Liver (tissue), 9 donors: ENCODE measurements around the gene EML6. TPM values are rescaled to one million over a fixed set of nuclear protein-coding genes. Genes with fewer than 3 reads are reported as not detected.

Source experiments
- DNase-seq: peaks from one replicate; pipeline ENCODE4 v3.0.0-alpha.2; 2017; ENCODE audit warnings: low spot score
- H3K27ac ChIP-seq, 2 donors: one replicate each; pipeline ENCODE4 v1.7.0; 2013; ENCODE audit warnings: inconsistent platforms in 2 of 2, low read length in 2 of 2, control low read depth in 1 of 2, low read depth in 1 of 2, mild to moderate bottlenecking in 1 of 2
- H3K27me3 ChIP-seq, 4 donors: one replicate each; pipeline versions ENCODE4 v1.6.1 to v1.7.0; 2013; ENCODE audit warnings: low read length in 3 of 4, inconsistent platforms in 1 of 4, mild to moderate bottlenecking in 1 of 4, moderate library complexity in 1 of 4; ENCODE audit not compliant: control insufficient read depth in 4 of 4, insufficient read depth in 4 of 4
- H3K36me3 ChIP-seq, 4 donors: one replicate each; pipeline versions ENCODE4 v1.6.1 to v1.7.0; 2013; ENCODE audit warnings: low read length in 3 of 4, mild to moderate bottlenecking in 3 of 4, low read depth in 1 of 4, moderate library complexity in 1 of 4; ENCODE audit not compliant: control insufficient read depth in 4 of 4, insufficient read depth in 3 of 4
- H3K4me1 ChIP-seq, 4 donors: one replicate each; pipeline versions ENCODE4 v1.6.1 to v1.7.0; 2013; ENCODE audit warnings: low read length in 3 of 4, mild to moderate bottlenecking in 3 of 4, moderate library complexity in 1 of 4; ENCODE audit not compliant: control insufficient read depth in 4 of 4, insufficient read depth in 4 of 4
- H3K4me3 ChIP-seq, 3 donors: one replicate each; pipeline versions ENCODE4 v1.6.1 to v1.7.0; 2013; ENCODE audit warnings: low read length in 3 of 3, control low read depth in 1 of 3, low read depth in 1 of 3, mild to moderate bottlenecking in 1 of 3
- H3K9ac ChIP-seq, 2 donors: one replicate each; pipeline ENCODE4 v1.7.0; 2013; ENCODE audit warnings: low read length in 2 of 2, mild to moderate bottlenecking in 2 of 2, moderate library complexity in 2 of 2, control low read depth in 1 of 2, low read depth in 1 of 2
- H3K9me3 ChIP-seq, 4 donors: one replicate each; pipeline versions ENCODE4 v1.6.1 to v1.7.0; 2013; ENCODE audit warnings: low read length in 3 of 4; ENCODE audit not compliant: control insufficient read depth in 4 of 4
- EGR1 ChIP-seq, 2 donors: IDR thresholded peaks; 2 replicates each; pipeline ENCODE4 v1.6.1; 2016 to 2018; ENCODE audit warnings: antibody characterized with exemption in 2 of 2, low read depth in 2 of 2
- FOXA1 ChIP-seq: IDR thresholded peaks from 2 replicates; pipeline ENCODE4 v1.6.1; 2016; ENCODE audit warnings: antibody characterized with exemption
- GABPA ChIP-seq, 2 donors: IDR thresholded peaks in 1 of 2; conservative IDR thresholded peaks in 1 of 2; 2 replicates each; pipeline ENCODE4 v1.6.1; 2016; ENCODE audit warnings: antibody characterized with exemption in 2 of 2, mild to moderate bottlenecking in 1 of 2, moderate library complexity in 1 of 2
- HNF4A ChIP-seq, 2 donors: conservative IDR thresholded peaks; 2 replicates each; pipeline ENCODE4 v1.6.1; 2016; ENCODE audit warnings: antibody characterized with exemption in 2 of 2, mild to moderate bottlenecking in 2 of 2
- HNF4G ChIP-seq: IDR thresholded peaks from 2 replicates; pipeline ENCODE4 v1.6.1; 2016; ENCODE audit warnings: antibody characterized with exemption
- JUND ChIP-seq, 2 donors: IDR thresholded peaks; 2 replicates each; pipeline ENCODE4 v1.6.1; 2016; ENCODE audit warnings: antibody characterized with exemption in 2 of 2
- NR2F2 ChIP-seq: IDR thresholded peaks from 2 replicates; pipeline ENCODE4 v1.6.1; 2016; ENCODE audit warnings: antibody characterized with exemption
- RAD21 ChIP-seq, 2 donors: IDR thresholded peaks; 2 replicates each; pipeline ENCODE4 v1.6.1; 2016; ENCODE audit warnings: antibody characterized with exemption in 2 of 2, mild to moderate bottlenecking in 2 of 2
- YY1 ChIP-seq: IDR thresholded peaks from 2 replicates; pipeline ENCODE4 v1.6.1; 2016; ENCODE audit warnings: antibody characterized with exemption, mild to moderate bottlenecking
- WGBS: extraction: QIAGEN DNeasy Blood & Tissue Kit; methylation state at CpG from one replicate; pipeline ENCODE4 v1.1.7; 2013; 5-methylcytosine and 5-hydroxymethylcytosine counted together
- polyA plus RNA-seq, 2 donors: library from polyadenylated mRNA; stranded (reverse) in 1 of 2; unstranded in 1 of 2; fragments of 200-250 nt in 1 of 2; fragments of >200 nt in 1 of 2; fragmentation: Nextera tagmentation in 1 of 2; extraction: Ambion mirVana in 1 of 2; gene quantifications; one replicate each; pipeline versions ENCODE4 v1.2.1 to v1.2.3, GENCODE V29; 2013 to 2015
- total RNA-seq, 2 donors: library from RNA; depleted of rRNA; stranded (reverse); fragments of >200 nt; gene quantifications; one replicate each; pipeline ENCODE4 v1.2.3, GENCODE V29; 2014
- TF ChIP-seq, protein P1 (sequence below): fragments of 150-350 bp; IDR thresholded peaks from 2 replicates; pipeline ENCODE4 v1.5.1; 2017; ENCODE audit warnings: improper control_type of control experiment, low read depth, low read length; ENCODE audit not compliant: missing input control
- TF ChIP-seq, protein P2 (sequence below): IDR thresholded peaks from 2 replicates; pipeline ENCODE4 v1.6.1; 2016; ENCODE audit warnings: antibody characterized with exemption
- TF ChIP-seq, protein P3 (sequence below): IDR thresholded peaks from 2 replicates; pipeline ENCODE4 v1.6.1; 2016; ENCODE audit warnings: antibody characterized with exemption
- donor health status: healthy.
- donor health status: healthy.
- donor health status: healthy.
- donor health status: healthy.
- donor health status: healthy.

EML6 gene
- total and polyA plus RNA-seq, 4 donors, result 0.33 to 3.0 (median 1.4) TPM

DNA sequence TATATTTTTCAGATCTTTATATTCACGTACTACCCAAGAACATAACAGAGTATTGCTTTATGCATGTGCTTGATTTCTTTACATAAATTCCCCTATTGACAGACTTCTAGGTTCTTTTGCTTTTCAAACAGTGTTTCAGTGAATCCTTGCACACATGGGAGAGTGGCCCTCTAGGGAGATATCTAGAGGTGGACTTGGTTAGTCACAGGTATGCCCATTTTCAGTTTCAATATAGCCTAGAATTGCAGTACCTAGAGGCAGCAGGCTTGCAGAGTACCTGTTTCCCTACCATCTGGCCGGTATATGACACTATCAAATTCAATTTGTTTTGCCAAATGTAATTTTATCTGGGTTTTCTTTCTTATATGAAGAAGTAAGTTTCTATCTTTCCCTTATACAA is 36.8 kb downstream of the EML6 start:
- Histone ChIP-seq H3K9ac (no peak overlapping the region), H3K27me3 (no peaks in the 10 kb centered on the region), H3K9me3 (no peaks in the 10 kb centered on the region), H3K4me3 (no peak overlapping the region), H3K36me3 (no peaks in the 10 kb centered on the region), H3K27ac (no peak overlapping the region), H3K4me1 (no peaks in the 10 kb centered on the region)
- TF ChIP-seq EGR1 (IDR thresholded peaks at IDR 0.05; ENCODE audit: low read depth in 2 of 2) (no peak), HNF4G (no peak), YY1 (no peak), FOXA1 (no peak)
- TF ChIP-seq, protein P1, sequence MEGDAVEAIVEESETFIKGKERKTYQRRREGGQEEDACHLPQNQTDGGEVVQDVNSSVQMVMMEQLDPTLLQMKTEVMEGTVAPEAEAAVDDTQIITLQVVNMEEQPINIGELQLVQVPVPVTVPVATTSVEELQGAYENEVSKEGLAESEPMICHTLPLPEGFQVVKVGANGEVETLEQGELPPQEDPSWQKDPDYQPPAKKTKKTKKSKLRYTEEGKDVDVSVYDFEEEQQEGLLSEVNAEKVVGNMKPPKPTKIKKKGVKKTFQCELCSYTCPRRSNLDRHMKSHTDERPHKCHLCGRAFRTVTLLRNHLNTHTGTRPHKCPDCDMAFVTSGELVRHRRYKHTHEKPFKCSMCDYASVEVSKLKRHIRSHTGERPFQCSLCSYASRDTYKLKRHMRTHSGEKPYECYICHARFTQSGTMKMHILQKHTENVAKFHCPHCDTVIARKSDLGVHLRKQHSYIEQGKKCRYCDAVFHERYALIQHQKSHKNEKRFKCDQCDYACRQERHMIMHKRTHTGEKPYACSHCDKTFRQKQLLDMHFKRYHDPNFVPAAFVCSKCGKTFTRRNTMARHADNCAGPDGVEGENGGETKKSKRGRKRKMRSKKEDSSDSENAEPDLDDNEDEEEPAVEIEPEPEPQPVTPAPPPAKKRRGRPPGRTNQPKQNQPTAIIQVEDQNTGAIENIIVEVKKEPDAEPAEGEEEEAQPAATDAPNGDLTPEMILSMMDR, result no peak
- no peak for DNase-seq
- 96% methylated on average over 2 of the region's 2 CpGs for WGBS

DNA sequence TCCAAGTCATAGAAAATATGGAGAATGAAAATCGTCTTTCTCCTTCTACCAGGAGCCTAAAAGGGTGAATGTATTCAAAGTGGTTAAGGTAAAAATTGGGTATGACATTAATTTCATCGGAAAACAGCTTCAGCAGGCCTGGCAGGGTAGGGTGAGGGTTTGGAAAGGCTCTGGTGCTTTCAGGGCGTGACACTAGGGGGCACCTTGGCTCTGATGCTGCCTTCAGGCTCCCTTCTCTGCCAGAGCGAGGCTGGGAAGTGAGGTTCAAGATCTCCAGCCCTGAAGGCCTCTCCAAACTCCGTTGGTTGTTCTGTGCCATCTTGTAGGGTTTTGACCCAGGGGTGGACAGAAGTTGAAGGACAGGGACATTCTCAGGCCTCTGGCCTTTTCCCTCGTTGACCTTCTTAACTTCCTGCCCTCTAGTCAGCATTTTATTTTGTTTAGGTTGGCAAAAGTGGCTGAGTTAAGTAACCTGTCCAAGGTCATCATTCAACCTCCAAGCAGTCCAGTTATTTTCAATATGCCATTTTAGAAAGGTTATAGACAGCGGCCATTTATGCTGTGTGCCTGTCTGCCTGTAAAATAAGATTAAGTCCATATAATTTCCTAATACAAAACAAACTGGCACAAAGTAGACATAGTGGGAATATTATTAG is 40.3 kb downstream of the EML6 start:
- TF ChIP-seq, protein P2, sequence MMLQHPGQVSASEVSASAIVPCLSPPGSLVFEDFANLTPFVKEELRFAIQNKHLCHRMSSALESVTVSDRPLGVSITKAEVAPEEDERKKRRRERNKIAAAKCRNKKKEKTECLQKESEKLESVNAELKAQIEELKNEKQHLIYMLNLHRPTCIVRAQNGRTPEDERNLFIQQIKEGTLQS, result no peak
- no peak for TF ChIP-seq EGR1 (IDR thresholded peaks at IDR 0.05; ENCODE audit: low read depth in 2 of 2)
- TF ChIP-seq RAD21 (IDR thresholded peaks at IDR 0.05), result peak in 1 of 2 donors; percentile 39
- no peak for TF ChIP-seq GABPA (IDR thresholded peaks at IDR 0.05 in 1 of 2, conservative IDR thresholded peaks at IDR 0.05 in 1 of 2)
- Histone ChIP-seq H3K27me3 (no peaks in the 10 kb centered on the region), H3K36me3 (no peaks in the 10 kb centered on the region), H3K4me3 (no peak overlapping the region), H3K4me1 (no peaks in the 10 kb centered on the region), H3K9me3 (no peaks in the 10 kb centered on the region), H3K9ac (no peak overlapping the region), H3K27ac (no peak overlapping the region)
- WGBS, result 67% methylated on average over 7 of the region's 7 CpGs
- no peak for DNase-seq

DNA sequence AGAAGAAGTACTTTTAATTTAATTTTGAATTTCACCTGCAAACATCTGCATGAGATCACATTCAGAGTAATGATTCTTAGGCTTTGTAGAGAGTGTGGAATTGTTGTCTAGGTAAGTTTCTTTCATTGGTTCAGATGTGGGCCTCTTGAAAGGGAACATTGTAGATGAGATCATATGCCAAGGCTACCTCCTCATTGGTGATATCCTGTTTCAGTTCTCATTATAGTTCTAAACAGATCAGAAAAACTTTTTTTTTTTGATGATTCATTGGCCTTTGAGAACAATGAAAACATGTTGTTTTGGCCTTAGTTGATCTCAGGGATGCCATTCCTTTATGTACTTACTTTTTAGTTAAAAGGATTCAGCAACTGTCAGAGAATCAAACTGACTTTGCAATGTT is 44.5 kb downstream of the EML6 start:
- no peaks in the 10 kb centered on the region for H3K36me3 ChIP-seq
- TF ChIP-seq HNF4A (conservative IDR thresholded peaks at IDR 0.05) (no peak), YY1 (no peak), FOXA1 (no peak), NR2F2 (no peak)
- H3K9ac ChIP-seq, result no peak overlapping the region
- H3K9me3 ChIP-seq, result no peaks in the 10 kb centered on the region
- no peak for DNase-seq
- H3K4me1 ChIP-seq, result no peaks in the 10 kb centered on the region
- H3K27me3 ChIP-seq, result no peaks in the 10 kb centered on the region
- no peak overlapping the region for H3K27ac ChIP-seq
- H3K4me3 ChIP-seq, result no peak overlapping the region

DNA sequence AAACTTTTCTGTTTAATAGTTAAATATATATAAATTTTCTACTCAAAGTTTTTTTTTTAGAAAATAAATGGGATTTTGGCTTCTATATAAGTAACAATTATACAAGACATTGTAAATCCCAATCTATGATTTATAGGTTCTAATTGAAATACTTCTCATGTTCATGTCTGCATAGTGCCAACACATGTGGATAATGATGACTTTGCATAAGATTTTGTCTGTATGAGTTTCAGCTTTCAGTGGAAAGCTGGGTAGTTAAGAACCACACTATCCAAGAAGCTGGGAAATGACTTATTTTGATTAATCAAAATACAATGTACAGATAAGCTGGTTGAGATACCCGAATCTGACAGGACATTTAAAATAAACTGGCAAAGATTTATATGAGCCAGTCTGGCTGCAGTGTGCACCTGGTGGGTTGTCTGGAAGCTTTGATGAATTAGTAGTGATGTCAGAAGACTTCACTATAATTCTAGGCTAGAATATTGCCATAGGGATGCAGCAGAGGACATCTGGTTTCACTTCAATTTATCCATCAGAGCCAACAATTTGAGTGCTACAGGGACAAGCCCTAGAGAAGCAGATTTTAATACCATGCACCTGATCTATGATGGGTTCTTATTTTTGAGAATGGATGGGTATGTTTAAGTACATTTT is 45.4 kb downstream of the EML6 start:
- no peak for DNase-seq
- H3K9ac ChIP-seq, result no peak overlapping the region
- no peaks in the 10 kb centered on the region for H3K4me1 ChIP-seq
- H3K4me3 ChIP-seq, result no peak overlapping the region
- H3K27ac ChIP-seq, result no peak overlapping the region
- TF ChIP-seq YY1, result no peak
- TF ChIP-seq FOXA1, result no peak
- TF ChIP-seq EGR1 (IDR thresholded peaks at IDR 0.05; ENCODE audit: low read depth in 2 of 2), result no peak
- TF ChIP-seq, protein P3, sequence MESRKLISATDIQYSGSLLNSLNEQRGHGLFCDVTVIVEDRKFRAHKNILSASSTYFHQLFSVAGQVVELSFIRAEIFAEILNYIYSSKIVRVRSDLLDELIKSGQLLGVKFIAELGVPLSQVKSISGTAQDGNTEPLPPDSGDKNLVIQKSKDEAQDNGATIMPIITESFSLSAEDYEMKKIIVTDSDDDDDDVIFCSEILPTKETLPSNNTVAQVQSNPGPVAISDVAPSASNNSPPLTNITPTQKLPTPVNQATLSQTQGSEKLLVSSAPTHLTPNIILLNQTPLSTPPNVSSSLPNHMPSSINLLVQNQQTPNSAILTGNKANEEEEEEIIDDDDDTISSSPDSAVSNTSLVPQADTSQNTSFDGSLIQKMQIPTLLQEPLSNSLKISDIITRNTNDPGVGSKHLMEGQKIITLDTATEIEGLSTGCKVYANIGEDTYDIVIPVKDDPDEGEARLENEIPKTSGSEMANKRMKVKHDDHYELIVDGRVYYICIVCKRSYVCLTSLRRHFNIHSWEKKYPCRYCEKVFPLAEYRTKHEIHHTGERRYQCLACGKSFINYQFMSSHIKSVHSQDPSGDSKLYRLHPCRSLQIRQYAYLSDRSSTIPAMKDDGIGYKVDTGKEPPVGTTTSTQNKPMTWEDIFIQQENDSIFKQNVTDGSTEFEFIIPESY, result no peak
- TF ChIP-seq GABPA (IDR thresholded peaks at IDR 0.05 in 1 of 2, conservative IDR thresholded peaks at IDR 0.05 in 1 of 2), result no peak
- no peak for TF ChIP-seq JUND (IDR thresholded peaks at IDR 0.05)
- TF ChIP-seq NR2F2, result no peak
- 85% methylated on average over 1 of the region's 1 CpG for WGBS
- H3K36me3 ChIP-seq, result no peaks in the 10 kb centered on the region
- no peaks in the 10 kb centered on the region for H3K27me3 ChIP-seq
- H3K9me3 ChIP-seq, result no peaks in the 10 kb centered on the region
